Stimulated activated CD4-positive, alpha-beta T cell treated with anti-CD3 and anti-CD28 coated beads, Interleukin-2, amount 100 ng/mL, for 4 hours (primary cell): ENCODE data around the gene NPPC.
"Not testable (repeated sequence)": the region's sequence is repeated elsewhere in the genome, so short reads cannot be mapped to it uniquely, and the experiment has no call there.

Experiments used
- DNase-seq: peaks from one replicate; pipeline ENCODE4 v3.0.0-alpha.2; 2020; ENCODE audit warnings: low read depth

Gene NPPC

DNA sequence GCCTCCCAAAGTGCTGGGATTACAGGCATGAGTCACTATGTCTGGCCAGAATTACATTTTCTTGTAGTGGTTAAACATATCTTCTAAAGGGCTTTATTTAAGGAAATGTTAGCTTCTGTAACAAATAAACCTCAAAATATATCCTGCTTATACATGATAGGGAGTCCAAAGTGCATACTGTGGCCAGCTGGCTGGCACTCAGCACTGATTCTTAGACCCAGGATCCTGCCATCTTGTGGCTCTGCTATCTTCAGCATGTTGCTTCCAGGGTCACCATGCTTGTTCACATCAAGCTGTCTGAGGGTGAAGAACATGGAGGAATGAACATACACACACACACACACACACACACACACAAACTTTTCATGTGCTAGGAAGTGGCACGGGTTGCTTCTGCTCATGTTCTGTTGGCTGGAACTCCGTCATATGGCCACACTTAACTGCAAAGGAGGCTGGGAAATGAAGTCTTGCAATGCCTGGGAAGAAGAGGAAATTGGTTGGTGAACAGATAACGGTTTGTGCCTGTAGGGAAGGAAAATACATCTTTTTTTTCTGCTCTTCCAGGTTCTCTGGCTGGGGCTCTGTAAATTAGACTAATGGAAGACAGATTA lies 40.0 kb downstream of the NPPC start:
- DNase-seq = no peak

DNA sequence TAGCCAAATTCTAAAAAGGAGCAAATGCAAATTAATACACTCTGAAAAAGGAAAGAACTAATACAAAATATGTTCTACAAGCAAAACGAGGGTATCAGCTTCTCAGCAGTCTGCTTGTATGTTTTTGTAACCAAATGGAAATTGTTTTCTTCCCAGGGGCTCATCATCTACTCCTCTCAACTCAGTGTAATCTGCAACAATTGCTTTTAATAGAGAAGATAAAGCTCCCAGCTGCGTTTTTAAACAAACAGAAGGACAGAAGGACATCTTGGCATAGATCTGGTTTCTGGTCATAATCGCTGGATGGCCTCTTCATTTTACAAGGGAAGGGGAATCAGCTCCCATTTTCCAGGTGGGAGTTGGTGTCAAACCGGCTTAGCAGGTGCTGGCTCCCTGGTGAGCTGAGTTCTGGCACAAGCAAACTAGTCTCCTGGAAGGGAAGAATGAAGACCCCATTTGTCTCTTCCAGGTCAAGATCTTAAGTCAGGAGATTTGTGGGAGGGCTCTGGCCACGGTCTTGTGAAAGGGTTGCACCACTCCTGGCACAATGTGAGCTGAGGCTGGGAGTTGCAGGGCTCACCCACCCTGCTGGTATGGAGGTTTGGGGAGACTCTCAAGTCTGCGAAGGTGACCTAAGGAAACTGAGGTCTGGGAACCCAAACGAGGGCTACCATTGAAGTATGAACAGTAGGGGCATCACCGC lies 41.6 kb downstream of the NPPC start:
- no peak for DNase-seq

DNA sequence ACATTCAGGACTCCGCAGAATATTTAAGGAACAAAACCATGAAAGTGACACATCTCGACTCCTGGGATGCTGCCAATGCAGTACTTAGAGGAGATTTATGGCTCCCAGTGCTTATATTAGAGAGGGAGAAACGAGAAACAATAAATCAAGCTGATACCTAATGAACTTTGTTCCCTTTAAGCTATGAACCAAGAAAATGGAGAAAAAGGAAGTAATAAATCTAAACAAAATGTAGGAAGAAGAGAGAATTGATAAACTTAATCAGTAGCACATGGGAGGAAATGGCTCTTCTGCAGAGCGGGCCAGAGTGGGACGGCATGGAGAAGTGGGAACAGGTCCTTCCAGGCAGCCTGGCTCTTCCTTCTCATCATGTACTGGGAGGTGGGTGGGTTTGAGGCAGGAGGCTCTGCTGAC lies 42.7 kb downstream of the NPPC start:
- DNase-seq = no peak

GRCh38 chr2:231882646-231883045 lies 43.5 kb downstream of the NPPC start:
- no peak for DNase-seq

DNA sequence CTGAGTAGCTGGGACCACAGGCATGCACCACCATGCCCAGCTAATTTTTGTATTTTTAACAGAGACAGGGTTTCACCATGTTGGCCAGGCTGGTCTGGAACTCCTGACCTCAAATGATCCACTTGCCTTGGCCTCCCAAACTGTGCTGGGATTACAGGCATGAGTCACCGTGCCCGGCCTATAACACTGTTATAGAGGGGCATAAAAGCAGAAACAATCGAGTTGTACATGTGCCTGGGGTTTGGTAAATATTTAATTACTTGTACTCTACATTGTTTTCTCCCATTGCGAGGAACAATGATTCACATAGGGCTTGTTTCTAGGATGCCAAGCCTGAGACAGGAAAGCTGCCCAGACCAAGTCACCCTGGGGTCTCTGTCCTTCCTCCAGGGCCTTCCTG lies 45.8 kb downstream of the NPPC start:
- not testable (repeated sequence) for DNase-seq

- no peak for DNase-seq
Measured at GRCh38 chr2:231879216-231879615, 47.0 kb downstream of the NPPC start.

GRCh38 chr2:231877533-231878456 lies 48.4 kb downstream of the NPPC start:
- no peak for DNase-seq

DNA sequence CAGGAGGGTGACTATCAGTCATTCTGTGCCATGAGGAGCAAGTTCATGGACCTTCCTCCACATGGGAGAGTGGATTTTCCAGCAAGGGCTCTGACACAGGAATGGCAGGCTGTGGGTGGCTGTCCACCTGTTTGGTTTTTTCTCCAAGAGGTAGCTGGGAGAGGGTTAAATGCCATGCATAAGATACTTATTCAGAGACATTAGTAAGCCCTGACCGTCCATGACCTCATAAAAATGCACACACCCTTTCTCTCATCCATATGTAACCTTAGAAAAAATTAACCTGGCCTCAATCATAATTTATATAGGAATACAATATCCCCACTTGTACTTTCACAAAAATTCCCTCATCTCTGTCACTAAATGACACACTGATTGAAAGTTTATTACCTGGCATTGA lies 51.3 kb downstream of the NPPC start:
- no peak for DNase-seq
